ENCODE results near the gene KLF15. TPM values are rescaled to one million over a fixed set of nuclear protein-coding genes. Genes with fewer than 3 reads are reported as not detected.
A peak's percentile ranks its signal among the peaks of the same experiment; 100 is the strongest.

The KLF15 gene
- total and polyA plus RNA-seq, 2 donors (not counting 1 experiment from before 2014, with no cell fraction given): 0.10 to 2.2 TPM

DNA sequence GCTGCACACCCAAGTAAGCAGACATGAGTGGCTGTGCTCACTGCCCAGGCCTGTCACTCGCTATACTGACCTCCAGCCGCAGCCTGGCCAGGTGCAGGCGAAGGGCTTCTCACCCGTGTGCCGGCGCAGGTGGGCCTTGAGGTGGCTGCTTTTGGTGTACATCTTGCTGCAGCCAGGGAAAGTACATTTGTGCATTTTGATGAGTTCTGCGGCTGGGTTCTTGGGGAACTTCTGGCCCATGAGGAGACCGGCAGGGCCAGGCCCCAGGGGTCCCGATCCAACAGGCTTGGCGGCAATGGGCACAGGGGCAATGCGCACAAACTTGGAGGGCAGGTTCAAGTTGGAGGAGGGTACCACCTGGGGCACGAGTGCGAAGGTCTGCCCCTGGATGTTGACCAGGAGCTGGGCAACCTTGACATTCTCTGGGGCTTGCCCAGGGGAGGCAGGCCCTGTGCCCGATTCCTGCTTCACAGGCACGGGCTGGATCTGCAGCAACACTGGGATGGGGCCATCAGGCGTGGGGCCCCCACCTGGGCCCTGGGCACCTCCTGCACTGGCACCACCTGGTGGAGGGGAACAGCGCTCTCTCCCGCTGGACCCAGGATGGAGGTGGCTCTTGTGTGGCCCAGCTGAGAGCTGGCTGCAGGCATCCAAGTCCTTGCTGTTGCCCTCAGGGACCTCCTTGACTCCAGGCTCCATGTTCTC is 5.3 kb downstream of the KLF15 start:
- no peak overlapping the region for H3K9ac ChIP-seq (ENCODE audit: low read length)
- H3K27me3 ChIP-seq (replicated peaks in 1 of 4; ENCODE audit: control extremely low read depth in 1 of 4, control insufficient read depth in 3 of 4, insufficient read depth in 4 of 4, low read length in 3 of 4): peaks cover 0 to 22% (median 10%) of the 10 kb centered on the region in 4 experiments
- H3K27ac ChIP-seq (ENCODE audit: low read length in 2 of 2): no peak overlapping the region
- H3K4me2 ChIP-seq (replicated peaks; ENCODE audit: low read depth, low read length, poor library complexity, severe bottlenecking): no peak overlapping the region
- POLR2A ChIA-PET: no interaction called here
- Mint-ChIP-seq H3K4me1 (peaks cover 9% of the 10 kb centered on the region), H3K9me3 (ENCODE audit: insufficient read depth) (no peaks in the 10 kb centered on the region), H3K27ac (peak overlapping the region; percentile 32), H3K4me3 (no peak overlapping the region), H3K27me3 (peaks cover 12% of the 10 kb centered on the region)
- TF ChIP-seq EZH2 (IDR thresholded peaks at IDR 0.05; ENCODE audit: borderline replicate concordance, insufficient read depth, low read depth, low read length, poor library complexity, severe bottlenecking): no peak
- TF ChIP-seq, protein P1, sequence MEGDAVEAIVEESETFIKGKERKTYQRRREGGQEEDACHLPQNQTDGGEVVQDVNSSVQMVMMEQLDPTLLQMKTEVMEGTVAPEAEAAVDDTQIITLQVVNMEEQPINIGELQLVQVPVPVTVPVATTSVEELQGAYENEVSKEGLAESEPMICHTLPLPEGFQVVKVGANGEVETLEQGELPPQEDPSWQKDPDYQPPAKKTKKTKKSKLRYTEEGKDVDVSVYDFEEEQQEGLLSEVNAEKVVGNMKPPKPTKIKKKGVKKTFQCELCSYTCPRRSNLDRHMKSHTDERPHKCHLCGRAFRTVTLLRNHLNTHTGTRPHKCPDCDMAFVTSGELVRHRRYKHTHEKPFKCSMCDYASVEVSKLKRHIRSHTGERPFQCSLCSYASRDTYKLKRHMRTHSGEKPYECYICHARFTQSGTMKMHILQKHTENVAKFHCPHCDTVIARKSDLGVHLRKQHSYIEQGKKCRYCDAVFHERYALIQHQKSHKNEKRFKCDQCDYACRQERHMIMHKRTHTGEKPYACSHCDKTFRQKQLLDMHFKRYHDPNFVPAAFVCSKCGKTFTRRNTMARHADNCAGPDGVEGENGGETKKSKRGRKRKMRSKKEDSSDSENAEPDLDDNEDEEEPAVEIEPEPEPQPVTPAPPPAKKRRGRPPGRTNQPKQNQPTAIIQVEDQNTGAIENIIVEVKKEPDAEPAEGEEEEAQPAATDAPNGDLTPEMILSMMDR (IDR thresholded peaks at IDR 0.05): no peak
- no peak overlapping the region for H3K4me3 ChIP-seq (ENCODE audit: control extremely low read depth in 1 of 5, extremely low read depth in 1 of 5, insufficient read depth in 1 of 5, low read depth in 2 of 5, low read length in 4 of 5)
- peaks cover 12 to 13% of the 10 kb centered on the region in 2 donors for H3K4me1 ChIP-seq (ENCODE audit: control insufficient read depth in 2 of 2, insufficient read depth in 2 of 2, low read length in 2 of 2)
- H3K9me3 ChIP-seq (ENCODE audit: control extremely low read depth in 1 of 3, control insufficient read depth in 2 of 3, insufficient read depth in 1 of 3, low read length in 2 of 3): peaks cover 0 to 10% (median 0%) of the 10 kb centered on the region in 3 donors
- no peaks in the 10 kb centered on the region for H3K36me3 ChIP-seq (replicated peaks in 1 of 2; ENCODE audit: control extremely low read depth in 1 of 2, control insufficient read depth in 1 of 2, extremely low read depth in 1 of 2, insufficient read depth in 2 of 2, low read length in 1 of 2)
- intact Hi-C loops (cut with micrococcal nuclease): no loop called here
- H3K79me2 ChIP-seq (ENCODE audit: control insufficient read depth, insufficient read depth, low read length): no peaks in the 10 kb centered on the region
- CTCF ChIA-PET: no interaction called here
- H4K20me1 ChIP-seq (ENCODE audit: control insufficient read depth, insufficient read depth, low read length, poor library complexity, severe bottlenecking): no peaks in the 10 kb centered on the region
- DNase-seq (no peak), ATAC-seq (ENCODE audit: low read depth) (no peak)
- WGBS (ENCODE audit: insufficient coverage): 93% methylated on average over 18 of the region's 18 CpGs
- H2AFZ ChIP-seq (ENCODE audit: insufficient read depth, low read depth, low read length, poor library complexity, severe bottlenecking): no peak overlapping the region

- Histone ChIP-seq H3K9ac (ENCODE audit: low read length) (no peak overlapping the region), H3K36me3 (replicated peaks in 1 of 2; ENCODE audit: control extremely low read depth in 1 of 2, control insufficient read depth in 1 of 2, extremely low read depth in 1 of 2, insufficient read depth in 2 of 2, low read length in 1 of 2) (no peaks in the 10 kb centered on the region), H3K4me2 (replicated peaks; ENCODE audit: low read depth, low read length, poor library complexity, severe bottlenecking) (no peak overlapping the region), H4K20me1 (ENCODE audit: control insufficient read depth, insufficient read depth, low read length, poor library complexity, severe bottlenecking) (no peaks in the 10 kb centered on the region), H3K27me3 (replicated peaks in 1 of 4; ENCODE audit: control extremely low read depth in 1 of 4, control insufficient read depth in 3 of 4, insufficient read depth in 4 of 4, low read length in 3 of 4) (peaks cover 0 to 18% (median 9%) of the 10 kb centered on the region in 4 experiments), H3K4me3 (ENCODE audit: control extremely low read depth in 1 of 5, extremely low read depth in 1 of 5, insufficient read depth in 1 of 5, low read depth in 2 of 5, low read length in 4 of 5) (no peak overlapping the region), H3K79me2 (ENCODE audit: control insufficient read depth, insufficient read depth, low read length) (no peaks in the 10 kb centered on the region), H3K9me3 (ENCODE audit: control extremely low read depth in 1 of 3, control insufficient read depth in 2 of 3, insufficient read depth in 1 of 3, low read length in 2 of 3) (peaks cover 0 to 7% (median 0%) of the 10 kb centered on the region in 3 donors), H3K4me1 (ENCODE audit: control insufficient read depth in 2 of 2, insufficient read depth in 2 of 2, low read length in 2 of 2) (peaks cover 8 to 9% of the 10 kb centered on the region in 2 donors), H3K27ac (ENCODE audit: low read length in 2 of 2) (no peak overlapping the region), H2AFZ (ENCODE audit: insufficient read depth, low read depth, low read length, poor library complexity, severe bottlenecking) (no peak overlapping the region)
- peaks cover 6% of the 10 kb centered on the region for H3K4me1 Mint-ChIP-seq
- no peak overlapping the region for H3K27ac Mint-ChIP-seq
- ChIA-PET CTCF (no interaction called here), POLR2A (no interaction called here)
- no peak for TF ChIP-seq EZH2 (IDR thresholded peaks at IDR 0.05; ENCODE audit: borderline replicate concordance, insufficient read depth, low read depth, low read length, poor library complexity, severe bottlenecking)
- TF ChIP-seq, protein P1 (IDR thresholded peaks at IDR 0.05): no peak
- WGBS (ENCODE audit: insufficient coverage): 82% methylated on average over 9 of the region's 10 CpGs
- H3K27me3 Mint-ChIP-seq: peaks cover 8% of the 10 kb centered on the region
- ATAC-seq (ENCODE audit: low read depth): no peak
- no peaks in the 10 kb centered on the region for H3K9me3 Mint-ChIP-seq (ENCODE audit: insufficient read depth)
- no peak overlapping the region for H3K4me3 Mint-ChIP-seq
- intact Hi-C loops (cut with micrococcal nuclease): no loop called here
- DNase-seq: no peak
Measured at GRCh38 chr3:126351086-126351770, 6.0 kb downstream of the KLF15 start.

Data from B cell (primary cell).